HL-60 (cell line): ENCODE data around the gene OR1L6.

Source experiments
- DNase-seq, 2 experiments: peaks; one replicate each; pipeline ENCODE4 v3.0.0-alpha.2; 2010 to 2020; ENCODE audit warnings: low read depth in 1 of 2, low spot score in 1 of 2
- H3K27ac ChIP-seq: fragments of 250-450 bp; sonication (Bioruptor Pico); replicated peaks from 2 replicates; pipeline ENCODE4 v1.5.1; 2020; ENCODE audit warnings: mild to moderate bottlenecking, moderate library complexity
- H3K27me3 ChIP-seq: fragments of 250-450 bp; sonication (Bioruptor Pico); 2 replicates; pipeline ENCODE4 v1.5.1; 2021; ENCODE audit warnings: mild to moderate bottlenecking, moderate library complexity; ENCODE audit not compliant: insufficient read depth, poor library complexity, severe bottlenecking
- H3K4me3 ChIP-seq: replicated peaks from 2 replicates; pipeline ENCODE4 v1.5.1; 2011; ENCODE audit warnings: mild to moderate bottlenecking, control low read depth, low read length; ENCODE audit not compliant: insufficient read depth
- CTCF ChIP-seq: IDR thresholded peaks from one replicate; pipeline ENCODE4 v1.5.1; 2011; ENCODE audit warnings: low read length, control low read depth, inconsistent platforms; ENCODE audit not compliant: insufficient read depth
- GABPA ChIP-seq: IDR thresholded peaks from 2 replicates; pipeline ENCODE4 v1.6.1; 2012; ENCODE audit warnings: low read depth
- POLR2AphosphoS5 ChIP-seq: IDR thresholded peaks from 2 replicates; pipeline ENCODE4 v1.6.1; 2012; ENCODE audit warnings: low read depth
- REST ChIP-seq: IDR thresholded peaks from 2 replicates; pipeline ENCODE4 v1.6.1; 2012; ENCODE audit warnings: low read depth; ENCODE audit not compliant: insufficient replicate concordance
- SPI1 ChIP-seq: IDR thresholded peaks from 2 replicates; pipeline ENCODE4 v1.6.1; 2012; ENCODE audit warnings: low read depth, mild to moderate bottlenecking, borderline replicate concordance

Gene OR1L6

GRCh38 chr9:122785269-122785668 lies 43.2 kb downstream of the OR1L6 start:
- no peak for DNase-seq
- no peak overlapping the region for H3K27ac ChIP-seq
- H3K4me3 ChIP-seq, result no peak overlapping the region
- TF ChIP-seq REST (no peak), POLR2AphosphoS5 (no peak), SPI1 (no peak), CTCF (no peak), GABPA (no peak)
- H3K27me3 ChIP-seq, result no peaks in the 10 kb centered on the region

- TF ChIP-seq GABPA, result no peak
- Histone ChIP-seq H3K27ac (no peak overlapping the region), H3K27me3 (no peaks in the 10 kb centered on the region), H3K4me3 (no peak overlapping the region)
- DNase-seq, result no peak
These were observed 44.2 kb downstream of the OR1L6 start for GRCh38 chr9:122786338-122786737.

GRCh38 chr9:122788831-122789230 lies 46.7 kb downstream of the OR1L6 start, which contains the start of gene OR5C1:
Gene OR5C1, plus strand, starts transcription at chr9:122788933. Its CDS starts 0 bp downstream, at chr9:122788933.
- Histone ChIP-seq H3K4me3 (no peak within 1 kb of the TSS), H3K27ac (no peak within 1 kb of the TSS), H3K27me3 (no peaks in the 10 kb centered on the region)
- TF ChIP-seq GABPA (no peak), SPI1 (no peak), POLR2AphosphoS5 (no peak), REST (no peak), CTCF (no peak)
- no peak for DNase-seq

- DNase-seq, result no peak
- Histone ChIP-seq H3K27ac (no peak overlapping the region), H3K4me3 (no peak overlapping the region), H3K27me3 (no peaks in the 10 kb centered on the region)
- TF ChIP-seq GABPA (no peak), CTCF (no peak)
These were observed 47.3 kb downstream of the OR1L6 start for GRCh38 chr9:122789256-122790046.
